GM10266 (cell line): Measurements from ENCODE around the gene LEMD2.

Experiments
- DNase-seq: peaks from one replicate; pipeline ENCODE4 v3.0.0; 2012; ENCODE audit errors: extremely low spot score
- TF ChIP-seq, protein P1 (sequence below): IDR thresholded peaks from 2 replicates; pipeline ENCODE4 v1.5.1; 2012; ENCODE audit warnings: mild to moderate bottlenecking, low read depth; ENCODE audit not compliant: control insufficient read depth, insufficient read depth; ENCODE audit errors: missing control alignments

LEMD2 gene

GRCh38 chr6:33727126-33727525 is 61.8 kb downstream of the LEMD2 start:
- TF ChIP-seq, protein P1, sequence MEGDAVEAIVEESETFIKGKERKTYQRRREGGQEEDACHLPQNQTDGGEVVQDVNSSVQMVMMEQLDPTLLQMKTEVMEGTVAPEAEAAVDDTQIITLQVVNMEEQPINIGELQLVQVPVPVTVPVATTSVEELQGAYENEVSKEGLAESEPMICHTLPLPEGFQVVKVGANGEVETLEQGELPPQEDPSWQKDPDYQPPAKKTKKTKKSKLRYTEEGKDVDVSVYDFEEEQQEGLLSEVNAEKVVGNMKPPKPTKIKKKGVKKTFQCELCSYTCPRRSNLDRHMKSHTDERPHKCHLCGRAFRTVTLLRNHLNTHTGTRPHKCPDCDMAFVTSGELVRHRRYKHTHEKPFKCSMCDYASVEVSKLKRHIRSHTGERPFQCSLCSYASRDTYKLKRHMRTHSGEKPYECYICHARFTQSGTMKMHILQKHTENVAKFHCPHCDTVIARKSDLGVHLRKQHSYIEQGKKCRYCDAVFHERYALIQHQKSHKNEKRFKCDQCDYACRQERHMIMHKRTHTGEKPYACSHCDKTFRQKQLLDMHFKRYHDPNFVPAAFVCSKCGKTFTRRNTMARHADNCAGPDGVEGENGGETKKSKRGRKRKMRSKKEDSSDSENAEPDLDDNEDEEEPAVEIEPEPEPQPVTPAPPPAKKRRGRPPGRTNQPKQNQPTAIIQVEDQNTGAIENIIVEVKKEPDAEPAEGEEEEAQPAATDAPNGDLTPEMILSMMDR, result no peak
- DNase-seq, result no peak

GRCh38 chr6:33726696-33727095 is 62.2 kb downstream of the LEMD2 start:
- DNase-seq, result no peak
- TF ChIP-seq, protein P1, result no peak

DNA sequence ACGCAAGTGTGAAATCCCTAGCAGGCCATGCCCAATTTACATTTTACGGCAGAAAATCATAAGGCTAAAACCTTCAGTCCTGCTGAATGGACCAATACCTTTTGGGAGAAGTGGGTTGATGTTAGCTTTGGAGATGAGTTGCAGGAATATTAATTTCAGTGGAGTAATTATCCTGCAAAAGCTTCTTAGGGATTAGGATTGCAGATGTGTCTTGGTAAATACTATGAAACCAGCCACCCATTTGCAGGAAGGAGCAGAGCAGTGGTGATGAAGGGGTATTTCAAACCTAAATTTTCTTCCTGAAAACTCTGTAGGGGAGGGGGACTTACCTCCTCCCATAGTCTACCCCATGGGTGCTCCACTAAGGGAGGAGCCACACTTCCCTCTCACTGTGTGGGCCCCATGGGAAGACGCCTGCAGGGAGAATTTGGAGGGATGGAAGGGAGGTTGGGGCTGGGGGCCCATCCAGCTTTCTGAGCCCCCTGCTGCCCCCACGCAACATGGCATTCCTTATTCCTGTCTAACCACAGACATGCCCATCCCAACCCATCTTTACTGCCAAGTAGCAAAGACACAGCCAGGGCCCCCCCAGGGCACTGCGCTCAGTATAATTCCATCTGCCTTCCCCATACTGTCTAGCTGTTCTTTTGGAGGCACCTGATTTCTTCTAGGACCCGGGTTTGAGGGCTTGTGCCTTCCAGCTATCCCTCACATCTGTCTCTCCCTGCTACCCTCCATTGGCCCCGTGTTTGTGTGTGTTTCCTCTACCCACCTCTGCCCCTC is 62.8 kb downstream of the LEMD2 start:
- no peak for DNase-seq
- TF ChIP-seq, protein P1, result no peak

GRCh38 chr6:33725222-33725621 is 63.7 kb downstream of the LEMD2 start:
- TF ChIP-seq, protein P1, result no peak
- DNase-seq, result no peak

DNA sequence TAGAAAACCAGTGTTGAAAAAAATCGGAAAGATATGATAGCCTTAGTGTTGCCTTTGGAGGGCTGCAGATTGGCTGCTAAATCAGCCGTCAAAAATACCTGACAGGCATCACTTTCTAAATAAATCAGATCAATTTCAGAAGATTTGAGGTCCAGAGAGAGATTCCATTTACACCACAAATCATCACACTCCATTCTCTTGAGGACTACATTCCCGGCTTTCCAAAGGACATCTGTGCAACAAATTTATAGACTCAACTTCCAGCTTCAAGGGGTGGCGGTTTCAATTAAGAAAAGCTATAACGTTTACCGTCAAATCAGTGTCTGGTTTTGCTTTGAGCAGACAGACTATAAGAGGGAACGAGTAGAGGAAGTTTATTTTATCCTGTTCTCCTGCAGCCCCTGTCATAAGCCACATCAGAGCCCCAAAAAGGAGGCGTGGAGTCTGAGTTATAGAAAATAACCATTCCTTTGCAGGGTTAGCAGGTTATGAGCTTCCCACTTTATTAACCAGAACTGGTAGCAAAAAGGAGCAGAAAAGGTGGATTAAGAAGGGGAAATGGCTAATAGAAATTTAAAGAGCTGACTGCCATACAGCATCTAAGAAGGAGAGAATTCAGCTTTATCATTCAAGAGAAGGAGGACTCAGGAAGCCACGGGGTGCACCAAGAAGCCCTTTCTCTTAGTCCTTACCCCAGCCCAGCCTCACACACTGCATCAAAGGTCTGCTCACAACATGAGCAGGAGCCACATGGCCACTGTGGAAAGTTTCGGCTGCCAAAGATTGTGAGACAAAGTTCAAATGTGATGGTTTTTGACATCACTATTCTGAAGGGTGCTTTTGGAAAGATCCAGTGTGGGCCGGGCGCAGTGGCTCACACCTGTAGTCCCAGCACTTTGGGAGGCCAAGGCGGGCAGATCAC is 64.6 kb downstream of the LEMD2 start:
- DNase-seq, result no peak
- TF ChIP-seq, protein P1, result no peak

- TF ChIP-seq, protein P1, result no peak
- no peak for DNase-seq
These were observed 65.4 kb downstream of the LEMD2 start for GRCh38 chr6:33723371-33724085.
